Vagina (tissue), 2 donors: Measurements from ENCODE around the gene EIF1AX.
"Not testable (repeated sequence)": the region's sequence is repeated elsewhere in the genome, so short reads cannot be mapped to it uniquely, and the experiment has no call there.

Experiments
- CTCF ChIP-seq, 3 experiments: fragments of 450-650 bp in 2 of 3; fragments of 200-600 bp in 1 of 3; sonication (generic) in 1 of 3; IDR thresholded peaks; one replicate each; pipeline ENCODE4 v1.5.1; 2017 to 2019; ENCODE audit warnings: antibody characterized with exemption in 3 of 3, mild to moderate bottlenecking in 2 of 3, moderate library complexity in 2 of 3
- POLR2A ChIP-seq, 2 donors: fragments of 450-650 bp; IDR thresholded peaks; one replicate each; pipeline ENCODE4 v1.6.1; 2017; ENCODE audit warnings: antibody characterized with exemption in 2 of 2, mild to moderate bottlenecking in 2 of 2, moderate library complexity in 2 of 2
- POLR2AphosphoS5 ChIP-seq, 2 donors: sonication (generic); formaldehyde crosslinking; IDR thresholded peaks; one replicate each; pipeline ENCODE4 v1.9.0; 2017; ENCODE audit warnings: antibody characterized with exemption in 2 of 2, mild to moderate bottlenecking in 2 of 2, low read depth in 1 of 2; ENCODE audit not compliant: insufficient read depth in 1 of 2

GRCh38 chrX:20162516-20162915 lies 20.9 kb upstream of the EIF1AX start:
- not testable (repeated sequence) for TF ChIP-seq CTCF (IDR thresholded peaks at IDR 0.05); POLR2AphosphoS5 (IDR thresholded peaks at IDR 0.05; ENCODE audit: insufficient read depth in 1 of 2, low read depth in 1 of 2); POLR2A (IDR thresholded peaks at IDR 0.05)
